ENCODE data around the gene TMTC4.

GRCh38 chr13:100625447-100625846, 49.1 kb downstream of the TMTC4 start:
- no peak for TF ChIP-seq CTCF (IDR thresholded peaks at IDR 0.05 in 4 of 5, conservative IDR thresholded peaks at IDR 0.05 in 1 of 5)
- no peak for TF ChIP-seq POLR2A (IDR thresholded peaks at IDR 0.05)

All from gastrocnemius medialis (tissue), 4 donors.